GM19025 (cell line): ENCODE data around the gene USP31.
"Not testable (repeated sequence)": the region's sequence is repeated elsewhere in the genome, so short reads cannot be mapped to it uniquely, and the experiment has no call there.

Experiments used
- ATAC-seq: cut with Tn5 transposase; IDR thresholded peaks from one replicate; pipeline ENCODE4 v1.9.1; 2021; ENCODE audit warnings: mild to moderate bottlenecking, low read depth, moderate library complexity; ENCODE audit not compliant: unreplicated experiment

Gene USP31

GRCh38 chr16:23103603-23104002 lies 45.6 kb downstream of the USP31 start:
- ATAC-seq: no peak

- ATAC-seq: no peak
Measured at GRCh38 chr16:23101012-23101550, 48.2 kb downstream of the USP31 start.

GRCh38 chr16:23096450-23096849 lies 52.8 kb downstream of the USP31 start:
- ATAC-seq: not testable (repeated sequence)

GRCh38 chr16:23094136-23094535 lies 55.1 kb downstream of the USP31 start:
- not testable (repeated sequence) for ATAC-seq

- ATAC-seq: no peak
Measured at GRCh38 chr16:23092801-23093117, 56.5 kb downstream of the USP31 start.

GRCh38 chr16:23092072-23092800 lies 57.0 kb downstream of the USP31 start:
- no peak for ATAC-seq

GRCh38 chr16:23089111-23089510 lies 60.1 kb downstream of the USP31 start:
- ATAC-seq: no peak

- ATAC-seq: no peak
Measured at GRCh38 chr16:23088018-23088417, 61.2 kb downstream of the USP31 start.

- ATAC-seq: no peak
Measured at GRCh38 chr16:23085949-23086348, 63.3 kb downstream of the USP31 start.

- no peak for ATAC-seq
Measured at GRCh38 chr16:23082161-23082788, 67.0 kb downstream of the USP31 start.

GRCh38 chr16:23081675-23082119 lies 67.6 kb downstream of the USP31 start:
- ATAC-seq: no peak

- ATAC-seq: no peak
Measured at GRCh38 chr16:23080747-23081146, 68.5 kb downstream of the USP31 start.

- ATAC-seq: no peak
Measured at GRCh38 chr16:23080329-23080728, 68.9 kb downstream of the USP31 start.

GRCh38 chr16:23079675-23080301 lies 69.5 kb downstream of the USP31 start:
- no peak for ATAC-seq

- no peak for ATAC-seq
Measured at GRCh38 chr16:23074423-23074822, 74.8 kb downstream of the USP31 start.

GRCh38 chr16:23072769-23073549 lies 76.3 kb downstream of the USP31 start:
- no peak for ATAC-seq

- no peak for ATAC-seq
Measured at GRCh38 chr16:23072084-23072599, 77.1 kb downstream of the USP31 start.

GRCh38 chr16:23071196-23072083 lies 77.8 kb downstream of the USP31 start:
- no peak for ATAC-seq

- ATAC-seq: no peak
Measured at GRCh38 chr16:23069844-23070243, 79.4 kb downstream of the USP31 start.
